ENCODE data around the gene PRICKLE2. TPM values are rescaled to one million over a fixed set of nuclear protein-coding genes. Genes with fewer than 3 reads are reported as not detected.

Gene PRICKLE2
- total and polyA plus RNA-seq, 2 experiments from 2014 or later = 1.1 to 12.5 TPM

DNA sequence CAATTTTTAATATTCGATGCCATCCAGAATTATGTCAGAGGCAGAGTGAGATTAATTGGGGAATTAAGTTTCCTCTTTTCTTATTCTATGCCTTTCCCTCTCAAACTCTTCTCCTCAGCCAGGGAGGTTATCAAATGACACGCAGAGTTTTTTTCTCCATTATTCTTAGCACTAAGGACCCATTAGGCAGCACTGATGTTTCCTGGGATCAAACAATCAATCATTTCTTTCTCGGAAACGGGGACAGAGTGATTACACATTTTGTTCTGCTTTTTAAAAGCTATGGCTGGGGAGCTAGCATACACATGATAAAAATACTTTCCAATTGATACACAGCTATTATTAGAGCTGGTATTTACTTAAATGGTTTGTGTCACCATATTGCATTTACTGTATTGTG lies 166.7 kb downstream of the PRICKLE2 start:
- H3F3A ChIP-seq (replicated peaks; ENCODE audit: low read depth) = no peaks in the 10 kb centered on the region
- Mint-ChIP-seq H3K4me1 (peaks cover 16% of the 10 kb centered on the region), H3K4me3 (no peak overlapping the region), H3K27me3 (ENCODE audit: insufficient read depth, low read depth, poor library complexity) (no peaks in the 10 kb centered on the region), H3K27ac (no peak overlapping the region), H3K36me3 (ENCODE audit: low read depth) (no peaks in the 10 kb centered on the region), H3K9me3 (no peaks in the 10 kb centered on the region)
- no peaks in the 10 kb centered on the region for H4K20me1 ChIP-seq (replicated peaks; ENCODE audit: insufficient read depth)
- H3K79me2 ChIP-seq (replicated peaks; ENCODE audit: insufficient read depth) = no peaks in the 10 kb centered on the region
- H3K36me3 ChIP-seq (ENCODE audit: insufficient read depth) = no peaks in the 10 kb centered on the region
- no peak overlapping the region for H2AFZ ChIP-seq
- H3K9me2 ChIP-seq (ENCODE audit: insufficient read depth) = no peaks in the 10 kb centered on the region
- no peak for DNase-seq (ENCODE audit: low spot score)
- peaks cover 21% of the 10 kb centered on the region; the same call in 1 of the 2 replicates for H3K4me1 ChIP-seq (ENCODE audit: insufficient read depth)
- H3K4me2 ChIP-seq = no peak overlapping the region
- ATAC-seq = no peak
- no peak overlapping the region for H3K27ac ChIP-seq (ENCODE audit: low read depth)
- no peak for TF ChIP-seq EZH2phosphoT487 (IDR thresholded peaks at IDR 0.05; ENCODE audit: unreplicated experiment)
- TF ChIP-seq REST (IDR thresholded peaks at IDR 0.05; ENCODE audit: unreplicated experiment) = no peak
- TF ChIP-seq, protein P1, sequence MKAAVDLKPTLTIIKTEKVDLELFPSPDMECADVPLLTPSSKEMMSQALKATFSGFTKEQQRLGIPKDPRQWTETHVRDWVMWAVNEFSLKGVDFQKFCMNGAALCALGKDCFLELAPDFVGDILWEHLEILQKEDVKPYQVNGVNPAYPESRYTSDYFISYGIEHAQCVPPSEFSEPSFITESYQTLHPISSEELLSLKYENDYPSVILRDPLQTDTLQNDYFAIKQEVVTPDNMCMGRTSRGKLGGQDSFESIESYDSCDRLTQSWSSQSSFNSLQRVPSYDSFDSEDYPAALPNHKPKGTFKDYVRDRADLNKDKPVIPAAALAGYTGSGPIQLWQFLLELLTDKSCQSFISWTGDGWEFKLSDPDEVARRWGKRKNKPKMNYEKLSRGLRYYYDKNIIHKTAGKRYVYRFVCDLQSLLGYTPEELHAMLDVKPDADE (IDR thresholded peaks at IDR 0.05) = no peak
- TF ChIP-seq STAT1 (IDR thresholded peaks at IDR 0.05; ENCODE audit: unreplicated experiment) = no peak
- TF ChIP-seq NANOG (IDR thresholded peaks at IDR 0.05; ENCODE audit: borderline replicate concordance) = no peak
- TF ChIP-seq, protein P2, sequence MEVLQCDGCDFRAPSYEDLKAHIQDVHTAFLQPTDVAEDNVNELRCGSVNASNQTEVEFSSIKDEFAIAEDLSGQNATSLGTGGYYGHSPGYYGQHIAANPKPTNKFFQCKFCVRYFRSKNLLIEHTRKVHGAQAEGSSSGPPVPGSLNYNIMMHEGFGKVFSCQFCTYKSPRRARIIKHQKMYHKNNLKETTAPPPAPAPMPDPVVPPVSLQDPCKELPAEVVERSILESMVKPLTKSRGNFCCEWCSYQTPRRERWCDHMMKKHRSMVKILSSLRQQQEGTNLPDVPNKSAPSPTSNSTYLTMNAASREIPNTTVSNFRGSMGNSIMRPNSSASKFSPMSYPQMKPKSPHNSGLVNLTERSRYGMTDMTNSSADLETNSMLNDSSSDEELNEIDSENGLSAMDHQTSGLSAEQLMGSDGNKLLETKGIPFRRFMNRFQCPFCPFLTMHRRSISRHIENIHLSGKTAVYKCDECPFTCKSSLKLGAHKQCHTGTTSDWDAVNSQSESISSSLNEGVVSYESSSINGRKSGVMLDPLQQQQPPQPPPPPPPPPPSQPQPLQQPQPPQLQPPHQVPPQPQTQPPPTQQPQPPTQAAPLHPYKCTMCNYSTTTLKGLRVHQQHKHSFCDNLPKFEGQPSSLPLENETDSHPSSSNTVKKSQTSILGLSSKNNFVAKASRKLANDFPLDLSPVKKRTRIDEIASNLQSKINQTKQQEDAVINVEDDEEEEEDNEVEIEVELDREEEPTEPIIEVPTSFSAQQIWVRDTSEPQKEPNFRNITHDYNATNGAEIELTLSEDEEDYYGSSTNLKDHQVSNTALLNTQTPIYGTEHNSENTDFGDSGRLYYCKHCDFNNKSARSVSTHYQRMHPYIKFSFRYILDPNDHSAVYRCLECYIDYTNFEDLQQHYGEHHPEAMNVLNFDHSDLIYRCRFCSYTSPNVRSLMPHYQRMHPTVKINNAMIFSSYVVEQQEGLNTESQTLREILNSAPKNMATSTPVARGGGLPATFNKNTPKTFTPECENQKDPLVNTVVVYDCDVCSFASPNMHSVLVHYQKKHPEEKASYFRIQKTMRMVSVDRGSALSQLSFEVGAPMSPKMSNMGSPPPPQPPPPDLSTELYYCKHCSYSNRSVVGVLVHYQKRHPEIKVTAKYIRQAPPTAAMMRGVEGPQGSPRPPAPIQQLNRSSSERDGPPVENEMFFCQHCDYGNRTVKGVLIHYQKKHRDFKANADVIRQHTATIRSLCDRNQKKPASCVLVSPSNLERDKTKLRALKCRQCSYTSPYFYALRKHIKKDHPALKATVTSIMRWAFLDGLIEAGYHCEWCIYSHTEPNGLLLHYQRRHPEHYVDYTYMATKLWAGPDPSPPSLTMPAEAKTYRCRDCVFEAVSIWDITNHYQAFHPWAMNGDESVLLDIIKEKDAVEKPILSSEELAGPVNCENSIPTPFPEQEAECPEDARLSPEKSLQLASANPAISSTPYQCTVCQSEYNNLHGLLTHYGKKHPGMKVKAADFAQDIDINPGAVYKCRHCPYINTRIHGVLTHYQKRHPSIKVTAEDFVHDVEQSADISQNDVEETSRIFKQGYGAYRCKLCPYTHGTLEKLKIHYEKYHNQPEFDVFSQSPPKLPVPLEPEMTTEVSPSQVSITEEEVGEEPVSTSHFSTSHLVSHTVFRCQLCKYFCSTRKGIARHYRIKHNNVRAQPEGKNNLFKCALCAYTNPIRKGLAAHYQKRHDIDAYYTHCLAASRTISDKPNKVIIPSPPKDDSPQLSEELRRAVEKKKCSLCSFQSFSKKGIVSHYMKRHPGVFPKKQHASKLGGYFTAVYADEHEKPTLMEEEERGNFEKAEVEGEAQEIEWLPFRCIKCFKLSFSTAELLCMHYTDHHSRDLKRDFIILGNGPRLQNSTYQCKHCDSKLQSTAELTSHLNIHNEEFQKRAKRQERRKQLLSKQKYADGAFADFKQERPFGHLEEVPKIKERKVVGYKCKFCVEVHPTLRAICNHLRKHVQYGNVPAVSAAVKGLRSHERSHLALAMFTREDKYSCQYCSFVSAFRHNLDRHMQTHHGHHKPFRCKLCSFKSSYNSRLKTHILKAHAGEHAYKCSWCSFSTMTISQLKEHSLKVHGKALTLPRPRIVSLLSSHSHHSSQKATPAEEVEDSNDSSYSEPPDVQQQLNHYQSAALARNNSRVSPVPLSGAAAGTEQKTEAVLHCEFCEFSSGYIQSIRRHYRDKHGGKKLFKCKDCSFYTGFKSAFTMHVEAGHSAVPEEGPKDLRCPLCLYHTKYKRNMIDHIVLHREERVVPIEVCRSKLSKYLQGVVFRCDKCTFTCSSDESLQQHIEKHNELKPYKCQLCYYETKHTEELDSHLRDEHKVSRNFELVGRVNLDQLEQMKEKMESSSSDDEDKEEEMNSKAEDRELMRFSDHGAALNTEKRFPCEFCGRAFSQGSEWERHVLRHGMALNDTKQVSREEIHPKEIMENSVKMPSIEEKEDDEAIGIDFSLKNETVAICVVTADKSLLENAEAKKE (CRISPR knock-in tag; IDR thresholded peaks at IDR 0.05) = no peak
- TF ChIP-seq POLR2AphosphoS5 (IDR thresholded peaks at IDR 0.05; ENCODE audit: low read depth) = no peak
- no peak for TF ChIP-seq ZNF331 (CRISPR knock-in tag; IDR thresholded peaks at IDR 0.05; ENCODE audit: low read depth)
- TF ChIP-seq JUNB (IDR thresholded peaks at IDR 0.05; ENCODE audit: unreplicated experiment) = no peak
- TF ChIP-seq CTCF (conservative IDR thresholded peaks at IDR 0.05; ENCODE audit: low read depth in 2 of 2) = no peak
- no peak for TF ChIP-seq CREB1 (CRISPR knock-in tag; IDR thresholded peaks at IDR 0.05; ENCODE audit: low read depth)
- TF ChIP-seq EZH2 (IDR thresholded peaks at IDR 0.05; ENCODE audit: low read depth, unreplicated experiment) = no peak
- TF ChIP-seq ZNF114 (CRISPR knock-in tag; IDR thresholded peaks at IDR 0.05) = no peak
- no peak overlapping the region for H3K4me3 ChIP-seq
- H3K27me3 ChIP-seq (ENCODE audit: insufficient read depth) = no peaks in the 10 kb centered on the region

All from GM23338 (cell line).